SK-N-SH (cell line): ENCODE results near the gene MUC5B. TPM values are rescaled to one million over a fixed set of nuclear protein-coding genes. Genes with fewer than 3 reads are reported as not detected.
A peak's percentile ranks its signal among the peaks of the same experiment; 100 is the strongest.

Experiments
- CTCF ChIA-PET: fragments of 300-600, 350-600 bp; formaldehyde crosslinking; extraction: SDS; loops from one replicate; lab custom pipeline; 2021; lab: Yijun Ruan, JAX
- POLR2A ChIA-PET: fragments of 350-600 bp; sonication (Branson Sonifier 250); formaldehyde crosslinking; extraction: SDS; loops from one replicate; lab custom pipeline; 2020; ENCODE audit warnings: antibody characterized with exemption, inconsistent platforms; lab: Yijun Ruan, JAX
- DNase-seq: peaks from one replicate; pipeline ENCODE4 v3.0.0; 2012
- H2AFZ ChIP-seq: fragments of 200-600 bp; sonication (generic); 2 replicates; pipeline ENCODE4 v1.8.1; 2016; ENCODE audit warnings: antibody characterized with exemption, mild to moderate bottlenecking, low read depth
- H3F3A ChIP-seq: fragments of 200-600 bp; sonication (generic); replicated peaks from 2 replicates; pipeline ENCODE3; 2016; ENCODE audit warnings: antibody characterized with exemption, mild to moderate bottlenecking; ENCODE audit not compliant: insufficient read depth
- H3K27ac ChIP-seq, 2 experiments: fragments of 200-500 bp in 1 of 2; fragments of 200-600 bp in 1 of 2; sonication (Bioruptor generic) in 1 of 2; sonication (generic), shearing (Covaris generic) in 1 of 2; 2 replicates each; pipeline versions ENCODE4 v1.5.1 to v1.6.1; 2014 to 2016; ENCODE audit warnings: low read depth in 2 of 2, inconsistent platforms in 1 of 2, low read length in 1 of 2, mild to moderate bottlenecking in 1 of 2, mixed read lengths in 1 of 2
- H3K27me3 ChIP-seq: fragments of 200-600 bp; sonication (generic), shearing (Covaris generic); 2 replicates; pipeline ENCODE4 v1.6.1; 2016; ENCODE audit warnings: mixed run types; ENCODE audit not compliant: insufficient read depth
- H3K36me3 ChIP-seq, 2 experiments: fragments of 200-500 bp in 1 of 2; fragments of 200-600 bp in 1 of 2; sonication (Bioruptor generic) in 1 of 2; sonication (generic) in 1 of 2; replicated peaks in 1 of 2; 2 replicates each; pipeline versions ENCODE3 to v1.5.1; 2014 to 2016; ENCODE audit warnings: low read length in 1 of 2, mild to moderate bottlenecking in 1 of 2; ENCODE audit not compliant: insufficient read depth in 2 of 2, control insufficient read depth in 1 of 2
- H3K4me1 ChIP-seq, 2 experiments: fragments of 200-500 bp in 1 of 2; fragments of 200-600 bp in 1 of 2; sonication (Bioruptor generic) in 1 of 2; sonication (generic), shearing (Covaris generic) in 1 of 2; 2 replicates each; pipeline versions ENCODE4 v1.5.1 to v1.6.1; 2014 to 2016; ENCODE audit warnings: low read depth in 1 of 2, low read length in 1 of 2, mixed run types in 1 of 2; ENCODE audit not compliant: insufficient read depth in 2 of 2, control insufficient read depth in 1 of 2
- H3K4me2 ChIP-seq: fragments of 200-600 bp; sonication (generic), shearing (Covaris generic); 2 replicates; pipeline ENCODE4 v1.6.1; 2017; ENCODE audit warnings: mixed run types
- H3K4me3 ChIP-seq, 2 experiments: fragments of 200-500 bp in 1 of 2; fragments of 200-600 bp in 1 of 2; sonication (Bioruptor generic) in 1 of 2; sonication (generic), shearing (Covaris generic) in 1 of 2; 2 replicates each; pipeline versions ENCODE4 v1.5.1 to v1.8.1; 2014 to 2016; ENCODE audit warnings: low read depth in 2 of 2, inconsistent platforms in 1 of 2, low read length in 1 of 2, mild to moderate bottlenecking in 1 of 2, mixed read lengths in 1 of 2, moderate library complexity in 1 of 2
- H3K79me2 ChIP-seq: fragments of 200-600 bp; sonication (generic); 2 replicates; pipeline ENCODE4 v1.8.1; 2017; ENCODE audit warnings: mild to moderate bottlenecking; ENCODE audit not compliant: insufficient read depth
- H3K9ac ChIP-seq: fragments of 200-600 bp; sonication (generic); 2 replicates; pipeline ENCODE4 v1.6.1; 2017; ENCODE audit warnings: mixed run types
- H3K9me2 ChIP-seq: fragments of 200-600 bp; sonication (generic); 2 replicates; pipeline ENCODE4 v1.6.1; 2017; ENCODE audit warnings: mixed run types
- H3K9me3 ChIP-seq: fragments of 200-600 bp; sonication (generic); 2 replicates; pipeline ENCODE4 v1.6.1; 2017; ENCODE audit warnings: mixed run types, mild to moderate bottlenecking, moderate library complexity
- H4K20me1 ChIP-seq: fragments of 200-600 bp; sonication (generic); 2 replicates; pipeline ENCODE4 v1.6.1; 2017; ENCODE audit warnings: mild to moderate bottlenecking, mixed run types; ENCODE audit not compliant: insufficient read depth
- FOXJ3 ChIP-seq: sonication (generic); formaldehyde crosslinking; IDR thresholded peaks from 2 replicates; pipeline ENCODE4 v1.5.1; 2020; ENCODE audit warnings: mild to moderate bottlenecking, missing genetic modification reagents
- FOXM1 ChIP-seq: IDR thresholded peaks from 2 replicates; pipeline ENCODE4 v1.4.0; 2012; ENCODE audit warnings: low read depth, mild to moderate bottlenecking
- GABPA ChIP-seq: IDR thresholded peaks from 2 replicates; pipeline ENCODE4 v1.4.0; 2012; ENCODE audit warnings: low read depth, mild to moderate bottlenecking
- MEF2A ChIP-seq: IDR thresholded peaks from 2 replicates; pipeline ENCODE4 v1.4.0; 2012; ENCODE audit warnings: low read depth, borderline replicate concordance
- NFIC ChIP-seq: IDR thresholded peaks from 2 replicates; pipeline ENCODE4 v1.4.0; 2012; ENCODE audit warnings: borderline replicate concordance
- NRF1 ChIP-seq: IDR thresholded peaks from 2 replicates; pipeline ENCODE4 v1.6.1; 2012; ENCODE audit warnings: low read depth, mild to moderate bottlenecking, low read length
- POLR2AphosphoS5 ChIP-seq: IDR thresholded peaks from 2 replicates; pipeline ENCODE4 v1.6.1; 2012; ENCODE audit warnings: low read depth, low read length
- RAD21 ChIP-seq: IDR thresholded peaks from 2 replicates; pipeline ENCODE4 v1.6.1; 2012; ENCODE audit warnings: mild to moderate bottlenecking, low read length
- REST ChIP-seq: IDR thresholded peaks from 2 replicates; pipeline ENCODE4 v1.6.1; 2012; ENCODE audit warnings: mild to moderate bottlenecking, low read depth, low read length, moderate library complexity
- TEAD4 ChIP-seq: IDR thresholded peaks from 2 replicates; pipeline ENCODE4 v1.4.0; 2012; ENCODE audit warnings: mild to moderate bottlenecking, borderline replicate concordance; ENCODE audit not compliant: insufficient read depth
- USF1 ChIP-seq: IDR thresholded peaks from 2 replicates; pipeline ENCODE4 v1.4.0; 2012; ENCODE audit warnings: low read depth, borderline replicate concordance
- USF2 ChIP-seq: fragments of 150-350 bp; IDR thresholded peaks from 2 replicates; pipeline ENCODE4 v1.6.1; 2017; ENCODE audit warnings: antibody characterized with exemption, low read length, low read depth, borderline replicate concordance
- YY1 ChIP-seq: IDR thresholded peaks from 2 replicates; pipeline ENCODE4 v1.4.0; 2012; ENCODE audit warnings: low read depth, mild to moderate bottlenecking
- WGBS: methylation state at CpG from one replicate; pipeline ENCODE4 v1.1.6; 2017; ENCODE audit warnings: low lambda C conversion rate; 5-methylcytosine and 5-hydroxymethylcytosine counted together
- polyA plus RNA-seq, 3 experiments: library from polyadenylated mRNA; depleted of rRNA; stranded (reverse); fragments of >200 nt; gene quantifications; 2 replicates each; pipeline ENCODE4 v1.2.3, GENCODE V29; 2012

Gene MUC5B
- polyA plus RNA-seq, 1 of the 3 experiments (the other 2 are of a cell fraction): not detected

GRCh38 chr11:1238767-1239595 lies 16.1 kb downstream of the MUC5B start:
- no peak overlapping the region for H3K4me3 ChIP-seq
- no peak for DNase-seq
- H3K4me1 ChIP-seq: no peaks in the 10 kb centered on the region
- H3F3A ChIP-seq: no peaks in the 10 kb centered on the region
- H3K27ac ChIP-seq: no peak overlapping the region
- CTCF ChIA-PET: interaction anchor here (1.2 to 1.4 kb wide), 2 partner anchors 36 to 308 kb away, joined by 3 read pairs; no protein-coding TSS in a partner anchor
- TF ChIP-seq FOXJ3 (CRISPR knock-in tag): no peak
- TF ChIP-seq REST: peak; percentile 76; the same call in 1 of the 2 replicates
- TF ChIP-seq TEAD4: no peak
- no peak overlapping the region for H3K4me2 ChIP-seq
- 77% methylated on average over 21 of the region's 34 CpGs for WGBS
- no peak overlapping the region for H2AFZ ChIP-seq
- no peak overlapping the region for H3K9ac ChIP-seq
- POLR2A ChIA-PET: no interaction called here
- H3K27me3 ChIP-seq: no peaks in the 10 kb centered on the region
- no peaks in the 10 kb centered on the region for H4K20me1 ChIP-seq
- H3K9me2 ChIP-seq: no peaks in the 10 kb centered on the region
- H3K36me3 ChIP-seq: no peaks in the 10 kb centered on the region
- no peaks in the 10 kb centered on the region for H3K9me3 ChIP-seq
- H3K79me2 ChIP-seq: no peaks in the 10 kb centered on the region

- Histone ChIP-seq H3K4me3 (no peak overlapping the region), H3K27me3 (no peaks in the 10 kb centered on the region), H3K79me2 (no peaks in the 10 kb centered on the region), H3K9me3 (no peaks in the 10 kb centered on the region), H3K27ac (no peak overlapping the region), H3K4me1 (no peaks in the 10 kb centered on the region)
- POLR2A ChIA-PET: no interaction called here
- TF ChIP-seq MEF2A: no peak
- TF ChIP-seq USF1: no peak
- no peak for TF ChIP-seq NFIC
- no peak for TF ChIP-seq GABPA
- TF ChIP-seq FOXM1: no peak
- no peak for TF ChIP-seq USF2
- TF ChIP-seq NRF1: no peak
- no peak for TF ChIP-seq POLR2AphosphoS5
- no peak for TF ChIP-seq YY1
- no peak for TF ChIP-seq RAD21
- TF ChIP-seq, all 33 proteins: peak for 0
- H3K9me2 ChIP-seq: no peaks in the 10 kb centered on the region
- CTCF ChIA-PET: no interaction called here
- H3F3A ChIP-seq: no peaks in the 10 kb centered on the region
- DNase-seq: no peak
- H4K20me1 ChIP-seq: no peaks in the 10 kb centered on the region
- H2AFZ ChIP-seq: no peak overlapping the region
- WGBS: 67% methylated on average over 12 of the region's 23 CpGs
- no peaks in the 10 kb centered on the region for H3K36me3 ChIP-seq
- no peak overlapping the region for H3K9ac ChIP-seq
- no peak overlapping the region for H3K4me2 ChIP-seq
These were observed 16.8 kb downstream of the MUC5B start for GRCh38 chr11:1239596-1240205.
